Activated CD4-positive, CD25-positive, alpha-beta regulatory T cell treated with anti-CD3 and anti-CD28 coated beads, Interleukin-2, amount 50 U/mL, for 16 hours (primary cell): ENCODE results near the gene TBX3.
"Not testable (repeated sequence)": the region's sequence is repeated elsewhere in the genome, so short reads cannot be mapped to it uniquely, and the experiment has no call there.

ENCODE experiments used
- DNase-seq: peaks from one replicate; pipeline ENCODE4 v3.0.0-alpha.2; 2020; ENCODE audit warnings: low read depth, low spot score

TBX3 gene

DNA sequence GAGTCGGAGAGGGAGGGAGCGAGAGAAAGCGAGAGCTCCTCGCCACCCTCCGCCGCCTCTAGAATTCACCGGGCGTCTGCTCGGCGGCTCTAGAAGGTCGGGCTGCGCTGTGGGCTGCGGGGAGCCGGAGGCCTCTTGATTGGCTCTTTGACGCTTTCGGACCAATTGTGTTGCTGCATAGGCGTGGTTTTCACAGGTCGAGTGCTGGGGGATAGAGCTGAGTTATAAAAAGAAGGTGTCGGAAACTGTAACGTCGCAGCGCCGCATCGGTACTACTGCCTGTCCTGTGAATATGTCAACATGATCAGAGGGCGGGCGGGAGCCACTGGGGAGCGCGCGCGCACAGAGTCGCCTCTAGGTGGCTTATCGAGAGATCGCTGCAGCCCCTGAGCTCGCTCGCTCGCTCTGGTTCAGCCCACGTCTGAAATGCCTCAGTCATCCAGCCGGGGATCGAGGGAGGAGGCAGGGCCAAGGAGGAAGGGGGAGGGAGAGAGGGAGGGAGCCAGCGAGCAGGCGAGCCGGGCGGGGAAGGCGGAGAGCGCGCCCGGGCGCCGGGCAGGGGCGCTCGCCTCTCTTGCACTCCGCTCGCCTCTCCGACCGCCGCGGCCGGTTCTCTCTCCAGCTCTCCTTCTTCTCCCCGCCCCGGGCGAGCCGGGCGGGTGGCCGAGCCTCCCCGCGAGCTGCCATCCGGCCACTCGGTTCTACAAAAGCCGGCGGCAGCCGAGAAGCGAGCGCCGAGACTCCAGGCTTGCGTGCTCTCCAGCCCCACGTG lies at the start of gene TBX3:
Gene TBX3, minus strand, starts transcription at position 78 of the 772 bp plus-strand sequence. CDS start 975 bp downstream, outside the sequence.
- DNase-seq, result peak; percentile 6

DNA sequence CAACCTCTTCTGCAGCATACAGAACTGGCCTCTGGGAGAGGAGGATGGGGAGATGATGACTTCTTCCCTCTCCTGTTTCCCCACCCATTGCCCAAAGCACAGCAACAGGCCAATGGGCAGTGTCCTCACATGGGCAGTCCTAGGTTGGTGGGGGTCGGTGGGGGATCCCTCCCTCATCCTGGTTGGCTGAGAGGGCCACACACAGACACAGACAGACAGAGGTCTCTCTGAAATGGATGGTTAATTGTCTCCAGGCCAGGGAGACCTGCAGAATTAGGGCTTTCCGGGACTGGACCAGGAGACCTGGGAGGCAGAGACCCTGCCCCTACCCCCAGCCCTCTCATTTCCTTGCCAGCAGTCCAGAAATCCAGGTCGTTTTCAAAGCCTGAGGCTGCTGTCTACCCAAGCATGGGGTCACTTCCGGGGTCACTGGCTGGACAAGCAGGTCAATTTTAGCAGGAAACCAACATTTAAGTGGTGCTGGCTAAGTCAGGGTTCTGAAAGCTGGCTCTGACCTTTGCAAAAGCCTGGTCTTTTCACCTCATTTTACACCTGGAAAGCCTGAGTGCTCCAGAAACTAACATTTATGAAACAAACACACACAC lies 48.6 kb upstream of the TBX3 start:
- DNase-seq, result no peak

DNA sequence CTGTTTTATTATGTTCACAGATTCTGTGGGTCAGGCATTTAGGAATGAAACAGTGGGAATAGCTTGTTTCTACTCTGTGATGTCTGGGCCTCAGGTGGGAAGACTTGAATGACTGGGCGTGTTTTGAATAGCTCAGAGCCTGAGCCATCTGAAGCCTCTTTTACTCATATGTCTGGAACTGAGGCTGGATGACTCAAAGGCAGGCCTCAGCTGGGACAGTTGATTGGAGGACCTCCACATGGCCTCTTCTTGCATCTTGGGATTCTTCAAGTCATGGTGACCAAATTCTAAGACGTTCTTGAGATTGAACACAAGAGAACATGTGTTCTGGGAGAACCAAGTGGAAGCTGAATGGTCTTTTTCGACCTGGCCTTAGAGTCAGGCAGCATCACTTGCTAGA lies 45.8 kb upstream of the TBX3 start:
- DNase-seq, result no peak

DNA sequence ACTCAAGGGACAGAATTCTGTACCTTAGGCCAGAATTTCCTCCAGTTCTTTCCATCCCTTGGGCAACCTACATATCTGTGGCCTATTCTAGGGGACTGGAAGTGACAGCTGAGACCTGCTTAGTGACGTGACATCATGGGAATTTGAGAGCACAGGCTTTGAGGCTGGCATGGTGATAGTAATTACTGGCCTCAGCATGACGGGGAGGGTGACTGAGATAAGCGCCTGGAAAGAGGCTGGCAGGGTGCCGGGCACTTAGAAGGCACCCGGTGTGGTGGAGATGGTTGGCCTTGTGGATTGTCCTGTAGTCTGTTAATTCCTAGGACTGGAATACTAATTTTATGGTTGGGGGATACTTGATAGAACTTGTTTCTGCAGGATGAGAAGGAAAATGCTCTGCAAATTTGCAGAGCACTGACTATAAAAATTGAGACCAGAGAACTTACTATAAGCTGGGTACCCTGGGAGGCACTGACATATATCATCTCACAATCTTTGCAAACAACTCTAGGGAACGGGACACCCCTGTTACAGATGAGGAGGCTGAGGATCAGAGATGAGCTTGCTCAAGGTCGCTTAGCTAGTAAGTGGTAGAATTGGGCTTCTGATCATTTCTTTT lies 42.2 kb upstream of the TBX3 start:
- no peak for DNase-seq

DNA sequence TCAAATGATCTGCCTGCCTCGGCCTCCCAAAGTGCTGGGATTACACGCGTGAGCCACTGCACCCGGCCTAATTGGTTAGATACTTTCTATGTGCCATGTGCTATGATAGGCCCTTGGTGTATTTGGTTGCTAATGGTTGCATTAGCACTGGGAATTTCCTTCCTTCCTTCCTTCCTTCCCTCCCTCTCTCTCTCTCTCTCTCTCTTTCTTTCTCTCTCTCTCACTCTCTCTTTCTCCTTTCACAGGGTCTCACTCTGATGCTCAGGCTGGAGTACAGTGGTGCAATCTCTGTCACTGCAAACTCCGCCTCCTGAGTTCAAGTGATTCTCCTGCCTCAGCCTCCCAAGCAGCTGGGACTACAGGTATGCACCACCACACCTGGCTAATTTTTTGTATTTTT lies 38.2 kb upstream of the TBX3 start:
- DNase-seq, result not testable (repeated sequence)

DNA sequence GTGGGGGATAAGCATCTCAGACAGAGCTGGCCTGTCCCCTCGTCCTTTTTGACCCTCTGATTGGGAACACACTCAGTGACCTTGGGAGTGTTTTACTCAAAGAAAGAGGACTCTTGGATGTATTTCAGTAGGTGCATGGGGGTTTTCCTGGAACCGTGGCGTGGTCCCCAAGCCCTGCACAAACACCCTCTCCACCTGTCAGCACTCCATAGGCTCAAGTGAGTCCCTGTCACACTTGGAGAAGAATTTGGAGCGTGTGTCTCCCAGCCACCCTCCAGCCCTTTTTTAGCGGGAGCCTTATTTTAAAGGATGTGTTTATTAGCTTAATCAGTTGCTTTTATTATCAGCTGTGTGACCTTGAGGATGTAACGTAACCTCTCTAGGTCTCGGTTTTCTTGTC lies 37.3 kb upstream of the TBX3 start:
- DNase-seq, result no peak

DNA sequence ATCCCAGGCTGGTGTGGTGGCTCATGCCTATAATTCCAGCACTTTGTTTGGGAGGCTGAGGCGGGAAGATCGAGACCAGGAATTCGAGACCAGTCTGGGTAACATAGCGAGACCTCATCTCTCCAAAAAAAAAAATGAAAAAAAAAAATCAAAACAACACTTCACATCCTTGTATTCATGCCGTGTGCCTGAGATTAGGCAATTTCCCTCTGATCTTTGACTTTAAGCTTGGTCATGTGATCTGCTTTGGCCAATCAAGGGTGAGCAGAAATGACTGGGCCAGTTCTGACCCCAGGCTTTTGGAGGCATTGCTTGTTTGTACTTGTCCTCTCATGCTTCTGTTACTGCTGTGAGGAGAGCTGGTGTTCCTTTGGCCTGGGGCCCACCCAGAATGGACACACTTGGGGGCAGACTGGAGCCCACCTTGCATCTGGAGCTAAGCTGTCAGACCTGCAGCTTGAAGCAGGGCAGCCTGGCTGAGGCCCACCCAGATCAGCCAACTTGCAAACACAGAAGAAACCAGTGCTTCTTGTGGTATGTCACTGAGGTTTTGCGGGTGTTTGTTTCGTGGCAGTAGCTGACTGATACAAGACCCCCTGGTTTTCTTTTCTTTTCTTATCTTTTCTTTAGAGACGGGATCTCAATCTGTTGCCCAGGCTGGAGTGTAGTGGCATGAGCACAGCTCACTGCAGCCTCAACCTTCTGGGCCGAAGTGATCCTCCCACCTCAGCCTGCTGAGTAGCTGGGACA lies 29.7 kb upstream of the TBX3 start:
- DNase-seq, result no peak

DNA sequence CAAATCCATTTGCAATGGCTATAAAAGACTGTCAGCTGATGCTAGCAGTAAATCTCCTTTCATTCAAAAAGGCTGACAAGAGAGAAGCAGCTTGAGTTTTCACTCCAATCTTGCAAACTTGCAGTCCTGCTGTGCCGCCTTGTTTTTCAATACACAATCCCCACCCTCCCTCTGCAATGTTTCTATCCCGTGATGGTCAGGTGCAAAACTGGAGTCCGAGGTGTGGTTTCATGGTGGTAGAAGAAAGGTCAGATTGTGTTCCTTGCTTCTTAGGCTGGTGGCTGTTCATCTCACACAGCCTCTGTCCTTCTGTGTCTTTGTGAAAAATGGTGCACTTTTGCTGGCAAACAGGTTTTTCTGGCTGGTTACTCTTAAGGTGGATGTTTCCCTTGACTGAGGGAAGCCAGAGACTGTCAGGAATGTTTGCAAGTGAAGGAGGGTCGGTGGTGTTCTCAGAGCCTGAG lies 27.7 kb upstream of the TBX3 start:
- DNase-seq, result no peak

DNA sequence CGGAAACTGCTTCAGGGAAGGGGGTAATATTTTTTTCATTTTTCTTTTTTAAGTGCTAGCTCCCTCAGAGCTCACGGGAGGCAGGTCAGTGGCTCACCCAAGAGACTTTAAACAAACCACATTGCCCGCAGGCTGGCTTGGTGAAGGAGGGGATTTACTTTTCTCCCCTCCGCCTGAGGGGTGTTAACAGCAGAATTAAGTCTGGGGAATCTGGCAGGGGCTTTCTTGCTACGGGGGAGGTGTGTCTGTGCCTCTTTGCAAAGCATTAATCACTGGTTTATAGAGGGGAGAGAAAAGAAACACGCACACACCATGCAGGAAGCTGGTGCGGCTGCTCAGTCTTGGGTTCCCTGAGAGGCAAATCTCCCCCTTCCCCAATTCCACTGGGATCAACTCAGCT lies 26.2 kb upstream of the TBX3 start:
- no peak for DNase-seq

DNA sequence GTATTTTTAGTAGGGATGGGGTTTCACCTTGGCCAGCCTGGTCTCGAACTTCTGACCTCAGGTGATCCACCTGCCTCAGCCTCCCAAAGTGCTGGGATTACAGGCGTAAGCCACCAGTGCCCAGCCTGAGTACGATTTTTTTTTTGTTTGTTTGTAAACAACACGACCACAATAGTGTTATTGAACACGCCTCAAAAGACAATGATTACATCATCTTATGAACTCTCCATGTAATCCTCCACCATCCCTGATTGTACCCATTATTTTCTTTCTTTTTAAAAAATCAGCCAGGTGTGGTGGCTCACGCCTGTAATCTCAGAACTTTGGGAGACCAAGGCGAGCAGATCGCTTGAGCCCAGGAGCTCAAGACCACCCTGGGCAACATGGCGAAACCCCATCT lies 25.1 kb upstream of the TBX3 start:
- no peak for DNase-seq

DNA sequence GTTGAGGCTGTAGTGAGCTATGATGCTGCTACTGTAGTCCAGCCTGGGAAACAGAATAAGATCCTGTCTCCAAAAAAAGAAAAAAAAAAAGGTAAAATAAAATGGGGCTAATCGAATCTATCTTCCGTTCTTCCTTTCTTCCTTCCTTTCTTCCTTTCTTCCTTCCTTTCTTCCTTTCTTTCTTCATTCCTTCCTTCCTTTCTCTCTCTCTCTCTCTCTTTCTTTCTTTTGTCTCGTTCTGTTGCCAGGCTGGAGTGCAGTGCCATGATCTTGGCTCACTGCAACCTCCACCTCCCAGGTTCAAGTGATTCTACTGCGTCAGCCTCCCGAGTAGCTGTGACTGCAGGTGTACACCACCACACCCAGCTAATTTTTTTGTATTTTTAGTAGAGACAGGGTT lies 24.6 kb upstream of the TBX3 start:
- DNase-seq, result not testable (repeated sequence)

DNA sequence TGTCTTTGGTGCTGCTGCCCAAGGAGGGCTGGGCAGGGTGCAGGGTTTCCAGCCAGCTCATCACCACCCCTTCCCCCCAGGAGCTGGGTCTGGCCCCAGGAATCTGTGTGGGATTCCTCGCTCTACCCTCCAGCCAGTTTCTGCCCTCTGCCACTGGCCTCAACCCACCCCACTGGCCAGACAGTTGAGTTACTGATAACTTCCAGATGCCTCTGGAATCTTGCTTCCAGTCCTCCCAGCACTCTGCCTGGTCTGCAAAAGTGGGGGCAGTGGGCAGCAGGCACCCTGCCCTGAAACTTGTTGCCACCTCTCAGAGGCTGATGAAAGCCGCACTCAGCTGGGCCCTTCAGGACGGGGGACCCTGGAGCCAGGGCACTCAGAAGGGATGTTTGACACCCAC lies 20.1 kb upstream of the TBX3 start:
- no peak for DNase-seq

DNA sequence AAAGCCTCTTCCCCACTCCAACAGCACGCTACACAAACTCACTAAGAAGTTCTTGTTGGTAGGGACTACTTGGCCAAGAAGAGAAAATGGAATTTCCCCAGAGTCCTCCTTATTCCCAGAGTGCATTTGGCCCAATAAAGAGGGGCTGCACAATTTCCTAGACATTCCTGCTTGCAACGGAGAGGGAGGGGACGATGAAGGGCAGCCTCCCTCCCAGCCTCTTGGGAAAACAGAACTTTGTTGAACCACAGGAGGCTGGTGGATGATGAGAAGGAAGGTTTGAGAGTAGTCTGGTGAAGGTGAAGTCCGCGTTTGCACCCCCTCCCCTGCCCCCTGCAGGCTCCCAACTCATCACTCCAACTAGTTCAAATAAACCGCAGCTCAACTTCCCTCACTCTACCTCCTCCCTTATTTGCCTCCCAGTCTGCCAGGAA lies 19.1 kb upstream of the TBX3 start:
- no peak for DNase-seq

DNA sequence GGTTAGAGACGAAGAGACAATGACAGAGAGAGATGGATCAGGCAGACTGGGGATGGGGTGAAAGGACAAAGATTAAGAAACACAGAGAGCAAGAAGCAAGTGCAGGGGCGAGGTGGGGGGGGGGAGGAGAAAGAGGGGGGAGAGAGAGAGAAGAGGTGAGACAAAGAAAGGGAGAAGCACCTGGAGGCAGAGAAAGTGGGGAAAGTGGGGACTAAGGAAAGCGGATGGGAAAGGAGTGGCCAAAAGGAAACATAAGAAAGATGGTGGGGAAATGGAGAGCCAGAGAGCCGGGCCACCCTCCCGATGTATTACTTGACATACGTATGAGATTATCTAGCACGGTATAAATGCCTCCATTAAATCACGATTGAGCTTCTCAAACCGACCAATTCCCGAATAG lies 18.5 kb upstream of the TBX3 start:
- no peak for DNase-seq

DNA sequence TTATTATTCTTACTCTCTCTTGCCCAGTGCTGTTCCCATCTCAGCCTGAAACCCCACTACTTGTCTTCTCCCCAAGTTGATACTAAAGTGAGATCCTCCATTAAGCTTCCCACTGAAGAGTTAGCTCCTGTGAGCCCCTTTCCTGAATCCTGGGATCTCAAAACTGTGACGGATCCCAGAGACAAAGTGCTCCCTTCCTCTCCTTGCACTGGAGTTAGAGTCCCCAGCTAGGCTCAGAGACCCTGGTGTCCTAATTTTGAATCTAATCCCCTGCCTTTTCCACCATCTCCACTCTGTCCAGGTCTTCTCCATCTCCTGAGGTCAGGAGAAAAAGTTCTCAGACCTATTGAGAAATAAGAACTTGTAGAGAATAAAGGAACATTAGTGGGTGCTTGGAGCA lies 17.6 kb upstream of the TBX3 start:
- no peak for DNase-seq

DNA sequence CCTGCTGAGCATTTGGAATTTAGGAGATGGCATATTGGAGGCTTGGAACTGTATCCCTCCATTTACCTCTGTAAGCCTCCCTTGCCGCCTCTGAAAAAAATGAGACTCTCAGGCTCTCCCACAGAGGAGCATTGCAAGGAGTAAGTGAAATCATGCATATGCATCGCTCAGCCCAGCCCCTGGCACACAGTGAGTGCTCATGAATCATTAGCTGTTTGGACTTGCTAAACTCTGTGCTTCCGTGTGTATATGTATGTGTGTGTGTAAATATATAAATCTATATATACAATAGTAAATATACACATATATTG lies 17.1 kb upstream of the TBX3 start:
- no peak for DNase-seq

DNA sequence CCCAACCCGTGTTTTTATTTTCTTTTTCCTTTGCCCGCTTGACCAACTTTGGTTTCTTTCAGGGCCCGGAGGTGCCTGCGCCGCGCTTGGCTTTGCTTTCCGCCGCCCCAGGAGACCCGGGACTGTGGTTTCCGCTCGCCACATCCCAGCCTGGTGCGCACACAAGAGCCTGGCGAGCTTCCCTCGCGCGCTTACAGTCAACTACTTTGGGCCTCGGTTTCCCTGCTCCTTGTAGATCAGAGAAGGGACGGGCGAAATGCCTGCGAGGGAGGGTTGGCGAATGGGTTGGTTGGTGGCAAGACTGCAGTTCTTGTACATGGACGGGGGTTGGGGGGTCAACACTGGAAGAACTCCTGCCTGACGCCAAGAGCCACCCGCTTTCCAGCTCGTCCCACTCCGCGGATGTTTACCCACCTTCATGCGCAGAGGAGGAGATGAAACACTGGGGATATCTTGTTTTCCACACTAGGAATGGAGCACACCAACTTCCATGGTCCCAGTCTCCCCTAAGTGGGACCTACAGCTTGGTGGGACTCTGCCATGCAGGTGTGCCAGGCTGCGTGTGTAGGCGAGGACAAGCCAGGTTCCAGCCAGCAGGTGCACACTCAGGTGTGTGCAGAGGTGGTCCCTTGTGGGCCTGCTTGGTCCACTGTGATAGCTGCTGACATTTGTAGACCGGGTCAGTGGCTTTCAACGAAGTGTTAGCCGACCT lies 16.6 kb upstream of the TBX3 start:
- DNase-seq, result no peak

DNA sequence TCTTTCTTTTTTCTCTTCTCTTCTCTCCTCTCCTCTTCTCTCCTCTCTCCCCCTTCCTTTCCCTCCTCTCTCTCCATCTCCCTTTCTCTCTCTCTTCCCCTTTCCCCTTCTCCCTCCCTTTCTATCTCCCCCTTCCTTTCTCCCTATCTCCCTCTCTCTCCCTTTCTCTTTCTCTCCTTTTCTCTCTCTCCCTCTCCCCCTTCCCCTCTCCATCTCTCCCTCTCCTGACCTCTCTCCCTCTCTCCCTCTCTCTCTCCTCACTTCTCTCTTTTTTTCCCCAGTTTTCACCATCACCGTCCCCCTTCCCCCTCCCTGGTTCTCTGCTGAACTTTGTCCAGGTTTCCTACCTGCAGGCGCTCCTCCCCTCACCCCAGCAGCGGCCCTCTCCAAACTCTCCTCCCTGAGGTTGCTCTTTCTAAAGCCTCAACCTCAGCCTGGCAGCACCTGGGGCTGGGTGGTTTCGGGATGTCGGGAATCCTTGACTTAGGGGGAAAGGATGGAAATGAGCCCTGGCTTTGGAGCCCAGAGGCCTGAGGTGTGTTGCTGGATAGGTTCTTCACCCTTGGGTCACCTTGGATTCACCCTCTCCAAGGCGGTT lies 14.7 kb upstream of the TBX3 start:
- DNase-seq, result no peak

DNA sequence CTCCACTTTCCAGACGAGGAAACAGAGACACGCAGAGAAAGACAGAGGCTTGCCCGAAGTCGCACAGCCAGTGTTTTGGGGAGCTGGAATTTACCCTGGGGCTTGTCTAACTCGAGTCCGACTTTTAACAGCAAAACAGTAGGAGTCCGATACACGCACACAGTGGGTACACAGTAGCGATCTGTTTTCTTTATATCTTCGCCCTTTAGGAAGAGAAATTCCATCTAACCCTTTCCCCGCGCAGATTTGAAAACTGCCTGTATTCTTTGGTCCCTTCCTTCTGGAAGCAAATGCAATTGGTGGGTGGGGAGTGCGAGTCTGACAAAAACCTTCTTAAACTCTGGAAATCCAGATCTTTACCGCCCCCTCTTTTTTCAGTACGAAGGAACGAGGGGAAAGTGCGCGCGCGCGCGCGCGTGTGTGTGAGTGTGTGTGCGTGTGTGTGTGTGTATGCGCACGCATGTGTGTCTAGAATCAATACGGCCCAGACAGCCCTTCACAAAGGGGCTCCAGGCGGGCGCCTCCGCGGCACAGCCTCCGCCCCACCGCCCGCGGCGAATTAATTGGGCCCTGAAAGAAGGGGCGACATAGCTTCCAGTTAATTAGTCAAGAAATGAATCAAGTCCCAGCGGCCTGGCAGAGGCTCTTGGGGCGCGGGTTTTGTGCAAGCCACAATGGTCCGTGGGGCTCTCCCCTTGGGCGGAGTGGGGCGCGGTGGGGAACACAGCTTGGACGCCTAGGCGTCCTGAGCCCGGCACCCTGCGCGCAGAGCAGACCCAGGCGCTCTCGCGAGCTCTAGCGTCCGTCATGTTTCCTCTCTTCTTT lies 14.0 kb upstream of the TBX3 start:
- no peak for DNase-seq

DNA sequence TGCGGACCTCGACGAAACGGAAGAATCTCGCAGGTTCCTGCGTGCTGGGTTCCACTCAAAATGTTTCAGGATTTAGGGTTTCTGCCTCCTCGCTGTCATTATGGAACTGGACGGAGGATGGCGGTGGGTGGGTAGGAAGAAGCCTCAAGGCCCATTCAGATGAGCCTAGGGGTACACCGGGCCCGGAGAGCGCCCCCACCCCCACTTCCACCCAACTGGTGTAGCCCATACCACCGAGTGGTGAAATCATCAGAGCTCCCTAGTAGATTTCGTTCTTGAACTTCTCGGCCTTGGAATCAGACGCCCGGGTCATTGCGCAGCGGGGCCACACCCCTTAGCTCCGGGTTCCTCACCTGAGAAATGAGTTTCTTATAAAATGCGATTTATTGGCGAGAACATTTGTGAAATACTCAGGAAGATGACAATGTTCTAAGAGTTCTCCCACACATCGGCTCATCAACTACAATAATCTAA lies 13.3 kb upstream of the TBX3 start:
- no peak for DNase-seq
